ENCODE measurements around the gene FLNC. TPM values are rescaled to one million over a fixed set of nuclear protein-coding genes. Genes with fewer than 3 reads are reported as not detected.

FLNC gene
- total and polyA plus RNA-seq, 8 donors: 14.3 to 34.7 (median 23.6) TPM

GRCh38 chr7:128876586-128876977 is 46.4 kb downstream of the FLNC start:
- no peaks in the 10 kb centered on the region for H3K4me1 ChIP-seq
- H3K27ac ChIP-seq: no peak overlapping the region
- H3K4me3 ChIP-seq: no peak overlapping the region
- intact Hi-C loops (cut with DNase I): no loop called here
- TF ChIP-seq, protein P1, sequence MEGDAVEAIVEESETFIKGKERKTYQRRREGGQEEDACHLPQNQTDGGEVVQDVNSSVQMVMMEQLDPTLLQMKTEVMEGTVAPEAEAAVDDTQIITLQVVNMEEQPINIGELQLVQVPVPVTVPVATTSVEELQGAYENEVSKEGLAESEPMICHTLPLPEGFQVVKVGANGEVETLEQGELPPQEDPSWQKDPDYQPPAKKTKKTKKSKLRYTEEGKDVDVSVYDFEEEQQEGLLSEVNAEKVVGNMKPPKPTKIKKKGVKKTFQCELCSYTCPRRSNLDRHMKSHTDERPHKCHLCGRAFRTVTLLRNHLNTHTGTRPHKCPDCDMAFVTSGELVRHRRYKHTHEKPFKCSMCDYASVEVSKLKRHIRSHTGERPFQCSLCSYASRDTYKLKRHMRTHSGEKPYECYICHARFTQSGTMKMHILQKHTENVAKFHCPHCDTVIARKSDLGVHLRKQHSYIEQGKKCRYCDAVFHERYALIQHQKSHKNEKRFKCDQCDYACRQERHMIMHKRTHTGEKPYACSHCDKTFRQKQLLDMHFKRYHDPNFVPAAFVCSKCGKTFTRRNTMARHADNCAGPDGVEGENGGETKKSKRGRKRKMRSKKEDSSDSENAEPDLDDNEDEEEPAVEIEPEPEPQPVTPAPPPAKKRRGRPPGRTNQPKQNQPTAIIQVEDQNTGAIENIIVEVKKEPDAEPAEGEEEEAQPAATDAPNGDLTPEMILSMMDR (IDR thresholded peaks at IDR 0.05): no peak
- H3K9me3 ChIP-seq: no peaks in the 10 kb centered on the region
- no peaks in the 10 kb centered on the region for H3K36me3 ChIP-seq
- peaks cover 0 to 6% of the 10 kb centered on the region in 2 donors for H3K27me3 ChIP-seq
- no peak for DNase-seq
- ATAC-seq: no peak

GRCh38 chr7:128876978-128877755 is 47.0 kb downstream of the FLNC start:
- TF ChIP-seq, protein P1 (IDR thresholded peaks at IDR 0.05): no peak
- H3K27ac ChIP-seq: no peak overlapping the region
- no peaks in the 10 kb centered on the region for H3K4me1 ChIP-seq
- H3K27me3 ChIP-seq: peaks cover 0 to 6% of the 10 kb centered on the region in 2 donors
- H3K4me3 ChIP-seq: no peak overlapping the region
- DNase-seq (no peak), ATAC-seq (no peak)
- no peaks in the 10 kb centered on the region for H3K9me3 ChIP-seq
- no peaks in the 10 kb centered on the region for H3K36me3 ChIP-seq
- intact Hi-C loops (cut with DNase I): no loop called here

DNA sequence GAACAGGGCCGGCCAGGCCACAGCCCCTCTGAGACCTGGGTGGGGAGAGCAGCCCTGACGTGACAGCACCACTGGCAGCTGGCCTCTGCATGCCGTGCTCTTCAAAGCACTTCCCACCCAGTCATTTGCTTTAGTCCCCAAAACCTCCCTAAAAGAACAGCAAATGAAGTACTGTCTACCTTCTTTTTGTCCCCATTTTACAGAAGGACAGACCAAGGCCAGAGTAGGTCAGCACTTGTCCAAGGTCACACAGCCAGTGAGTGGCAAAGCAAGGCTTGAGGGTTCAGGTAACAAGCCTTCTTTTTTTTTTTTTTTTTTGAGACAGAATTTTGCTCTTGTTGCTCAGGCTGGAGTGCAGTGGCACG is 47.5 kb downstream of the FLNC start:
- no peak overlapping the region for H3K4me3 ChIP-seq
- H3K4me1 ChIP-seq: no peaks in the 10 kb centered on the region
- H3K36me3 ChIP-seq: no peaks in the 10 kb centered on the region
- TF ChIP-seq, protein P1 (IDR thresholded peaks at IDR 0.05): no peak
- no peak overlapping the region for H3K27ac ChIP-seq
- peaks cover 0 to 6% of the 10 kb centered on the region in 2 donors for H3K27me3 ChIP-seq
- intact Hi-C loops (cut with DNase I): no loop called here
- DNase-seq (no peak), ATAC-seq (no peak)
- H3K9me3 ChIP-seq: no peaks in the 10 kb centered on the region

- Histone ChIP-seq H3K27ac (no peak overlapping the region), H3K27me3 (peaks cover 0 to 6% of the 10 kb centered on the region in 2 donors), H3K9me3 (no peaks in the 10 kb centered on the region), H3K4me1 (no peaks in the 10 kb centered on the region), H3K4me3 (no peak overlapping the region), H3K36me3 (no peaks in the 10 kb centered on the region)
- ATAC-seq (no peak), DNase-seq (no peak)
- intact Hi-C loops (cut with DNase I): no loop called here
- TF ChIP-seq, protein P1 (IDR thresholded peaks at IDR 0.05): no peak
Observed at GRCh38 chr7:128878226-128879105, 48.3 kb downstream of the FLNC start.

DNA sequence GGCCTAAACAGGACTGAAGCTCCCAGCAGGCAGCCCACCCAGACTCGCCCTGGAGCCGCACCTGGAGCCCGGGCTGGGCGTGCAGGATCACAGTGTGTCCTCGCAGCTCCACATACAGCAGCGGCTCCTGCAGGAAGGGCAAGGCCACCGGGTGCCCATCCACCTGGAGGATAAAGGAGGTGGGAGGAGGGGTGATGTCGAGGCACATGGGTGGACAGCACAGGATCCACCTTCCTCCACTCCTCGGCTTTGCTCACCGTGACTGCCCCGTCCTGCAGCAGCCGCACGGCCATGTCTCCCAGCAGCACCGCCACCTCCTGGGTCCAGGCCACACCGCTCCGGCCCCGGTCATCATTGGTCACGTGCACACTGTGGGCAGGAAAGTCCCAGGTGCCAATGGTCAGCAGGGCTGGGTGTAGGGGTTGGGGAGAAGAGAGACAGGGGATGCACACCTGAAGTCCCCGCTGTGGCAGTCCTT is 49.3 kb downstream of the FLNC start:
- no peak for DNase-seq
- no peak overlapping the region for H3K27ac ChIP-seq
- no peak overlapping the region for H3K4me3 ChIP-seq
- H3K36me3 ChIP-seq: no peaks in the 10 kb centered on the region
- H3K9me3 ChIP-seq: no peaks in the 10 kb centered on the region
- H3K4me1 ChIP-seq: no peaks in the 10 kb centered on the region
- intact Hi-C loops (cut with DNase I): no loop called here
- ATAC-seq: no peak
- peaks cover 0 to under 1% of the 10 kb centered on the region in 2 donors for H3K27me3 ChIP-seq
- TF ChIP-seq, protein P1 (IDR thresholded peaks at IDR 0.05): no peak
